CD4-positive, alpha-beta T cell treated with Interferon alpha-2 for 1 hour (primary cell): ENCODE measurements around the gene NOX3.

ENCODE experiments used
- DNase-seq, 2 donors: peaks; one replicate each; pipeline ENCODE4 v3.0.0-alpha.2; 2020 to 2022

NOX3 gene

GRCh38 chr6:155432293-155432692 lies 23.3 kb downstream of the NOX3 start:
- DNase-seq: no peak

GRCh38 chr6:155429321-155429893 lies 26.2 kb downstream of the NOX3 start:
- no peak for DNase-seq

- no peak for DNase-seq
These were observed 29.2 kb downstream of the NOX3 start for GRCh38 chr6:155426408-155426945.

GRCh38 chr6:155424181-155424580 lies 31.5 kb downstream of the NOX3 start:
- DNase-seq: no peak

GRCh38 chr6:155422635-155423034 lies 33.0 kb downstream of the NOX3 start:
- no peak for DNase-seq

- no peak for DNase-seq
These were observed 35.1 kb downstream of the NOX3 start for GRCh38 chr6:155420492-155420891.

- DNase-seq: no peak
These were observed 36.5 kb downstream of the NOX3 start for GRCh38 chr6:155419161-155419560.

- peak; percentile 70 to 79 for DNase-seq
These were observed 37.5 kb downstream of the NOX3 start for GRCh38 chr6:155418017-155418761.

GRCh38 chr6:155417454-155417853 lies 38.2 kb downstream of the NOX3 start:
- DNase-seq: no peak

GRCh38 chr6:155415953-155416352 lies 39.7 kb downstream of the NOX3 start:
- DNase-seq: no peak

- no peak for DNase-seq
These were observed 41.6 kb downstream of the NOX3 start for GRCh38 chr6:155414049-155414448.

- DNase-seq: no peak
These were observed 43.3 kb downstream of the NOX3 start for GRCh38 chr6:155412335-155412734.

GRCh38 chr6:155411154-155412052 lies 44.2 kb downstream of the NOX3 start:
- no peak for DNase-seq

GRCh38 chr6:155409391-155409790 lies 46.2 kb downstream of the NOX3 start:
- DNase-seq: no peak

GRCh38 chr6:155408981-155409380 lies 46.7 kb downstream of the NOX3 start:
- DNase-seq: no peak

- no peak for DNase-seq
These were observed 47.4 kb downstream of the NOX3 start for GRCh38 chr6:155408231-155408630.

- no peak for DNase-seq
These were observed 48.8 kb downstream of the NOX3 start for GRCh38 chr6:155406801-155407200.

- DNase-seq: no peak
These were observed 50.7 kb downstream of the NOX3 start for GRCh38 chr6:155404937-155405336.

- DNase-seq: no peak
These were observed 52.9 kb downstream of the NOX3 start for GRCh38 chr6:155402656-155403304.

GRCh38 chr6:155400654-155400965 lies 55.0 kb downstream of the NOX3 start:
- DNase-seq: no peak

GRCh38 chr6:155399745-155400653 lies 55.6 kb downstream of the NOX3 start:
- DNase-seq: no peak
